IPS DF 6.9 (cell line): ENCODE measurements around the gene RAB27B.

Source experiments
- DNase-seq: peaks from one replicate; pipeline ENCODE4 v3.0.0-alpha.2; 2013; ENCODE audit warnings: low read depth, low spot score
- H3K27ac ChIP-seq: one replicate; pipeline ENCODE4 v1.5.1; 2013; ENCODE audit warnings: low read length, control low read depth
- H3K27me3 ChIP-seq: 2 replicates; pipeline ENCODE4 v1.6.1; 2013; ENCODE audit warnings: mild to moderate bottlenecking, low read length; ENCODE audit not compliant: control insufficient read depth, insufficient read depth
- H3K36me3 ChIP-seq: 2 replicates; pipeline ENCODE4 v1.6.1; 2013; ENCODE audit warnings: low read length; ENCODE audit not compliant: control insufficient read depth, insufficient read depth
- H3K4me1 ChIP-seq: 2 replicates; pipeline ENCODE4 v1.6.1; 2013; ENCODE audit warnings: low read length; ENCODE audit not compliant: control insufficient read depth, insufficient read depth
- H3K4me3 ChIP-seq: 2 replicates; pipeline ENCODE4 v1.5.1; 2013; ENCODE audit warnings: mild to moderate bottlenecking, low read length
- H3K9me3 ChIP-seq: 2 replicates; pipeline ENCODE4 v1.6.1; 2013; ENCODE audit warnings: low read length, inconsistent platforms; ENCODE audit not compliant: control insufficient read depth, insufficient read depth
- WGBS: extraction: QIAGEN DNeasy Blood & Tissue Kit; methylation state at CpG from one replicate; pipeline ENCODE4 v1.1.7; 2013; ENCODE audit warnings: mixed read lengths, missing lambda C conversion rate; ENCODE audit not compliant: insufficient read length, insufficient coverage; 5-methylcytosine and 5-hydroxymethylcytosine counted together

Gene RAB27B

GRCh38 chr18:54859667-54860421 is 31.6 kb downstream of the RAB27B start:
- DNase-seq = no peak
- H3K36me3 ChIP-seq = no peaks in the 10 kb centered on the region
- H3K4me3 ChIP-seq = no peak overlapping the region
- no CpG with 5 or more reads among the region's 9 CpGs for WGBS
- no peaks in the 10 kb centered on the region for H3K27me3 ChIP-seq
- H3K4me1 ChIP-seq = peaks cover 1% of the 10 kb centered on the region; the same call in 1 of the 2 replicates
- H3K9me3 ChIP-seq = no peaks in the 10 kb centered on the region
- H3K27ac ChIP-seq = no peak overlapping the region

- H3K4me3 ChIP-seq = no peak overlapping the region
- H3K27me3 ChIP-seq = no peaks in the 10 kb centered on the region
- H3K27ac ChIP-seq = no peak overlapping the region
- H3K9me3 ChIP-seq = no peaks in the 10 kb centered on the region
- WGBS = no CpG with 5 or more reads among the region's 1 CpG
- no peaks in the 10 kb centered on the region; the same call in 1 of the 2 replicates for H3K4me1 ChIP-seq
- no peak for DNase-seq
- H3K36me3 ChIP-seq = no peaks in the 10 kb centered on the region
These were observed 32.7 kb downstream of the RAB27B start for GRCh38 chr18:54860941-54861340.

GRCh38 chr18:54867131-54867530 is 38.9 kb downstream of the RAB27B start:
- Histone ChIP-seq H3K4me1 (no peaks in the 10 kb centered on the region), H3K27me3 (no peaks in the 10 kb centered on the region), H3K9me3 (no peaks in the 10 kb centered on the region), H3K27ac (no peak overlapping the region), H3K36me3 (no peaks in the 10 kb centered on the region), H3K4me3 (no peak overlapping the region)
- no peak for DNase-seq
- no CpG with 5 or more reads among the region's 5 CpGs for WGBS

DNA sequence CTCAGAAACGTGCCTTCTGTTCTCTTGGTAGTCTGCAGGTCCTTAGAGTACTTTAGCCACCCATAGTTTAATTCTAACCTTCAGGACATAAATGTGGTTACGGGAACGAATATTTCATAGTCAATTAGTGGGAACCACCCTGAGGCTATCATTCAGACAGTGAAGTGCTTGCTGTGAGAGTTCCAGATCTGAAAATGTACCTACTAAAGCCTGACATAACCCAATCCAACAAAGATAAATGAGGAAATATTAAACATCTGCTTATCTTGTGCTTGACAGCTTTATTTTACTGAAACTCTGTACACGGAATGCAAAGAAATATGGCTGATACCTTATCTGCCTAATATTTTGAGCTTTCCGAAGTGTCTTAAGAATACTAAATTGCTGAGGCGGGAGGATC is 43.0 kb downstream of the RAB27B start:
- Histone ChIP-seq H3K4me3 (no peak overlapping the region), H3K27ac (no peak overlapping the region), H3K9me3 (no peaks in the 10 kb centered on the region), H3K36me3 (no peaks in the 10 kb centered on the region), H3K4me1 (no peaks in the 10 kb centered on the region), H3K27me3 (no peaks in the 10 kb centered on the region)
- DNase-seq = no peak
- no CpG with 5 or more reads among the region's 6 CpGs for WGBS

DNA sequence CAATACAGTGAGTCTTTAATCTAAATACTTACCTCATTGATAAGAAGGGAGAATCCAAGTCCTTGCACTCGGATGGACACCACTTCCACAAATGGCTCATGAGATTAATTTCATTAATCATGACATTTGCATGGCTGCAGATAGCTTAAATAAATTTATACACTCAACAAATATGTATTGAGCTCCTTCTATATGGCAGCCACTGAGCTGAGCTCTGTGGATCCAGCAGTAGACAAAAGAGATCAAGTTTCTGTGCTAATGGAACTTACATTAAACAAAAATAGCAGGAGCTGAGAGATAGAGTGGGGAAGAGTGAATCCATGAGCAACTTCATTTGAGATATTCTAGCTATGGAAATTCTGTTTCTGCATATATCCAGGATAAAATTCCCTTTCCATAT is 44.4 kb downstream of the RAB27B start:
- Histone ChIP-seq H3K9me3 (no peaks in the 10 kb centered on the region), H3K27ac (no peak overlapping the region), H3K27me3 (no peaks in the 10 kb centered on the region), H3K4me3 (no peak overlapping the region), H3K4me1 (no peaks in the 10 kb centered on the region), H3K36me3 (no peaks in the 10 kb centered on the region)
- no CpG with 5 or more reads among the region's 1 CpG for WGBS
- no peak for DNase-seq

GRCh38 chr18:54873884-54874255 is 45.6 kb downstream of the RAB27B start:
- Histone ChIP-seq H3K27me3 (no peaks in the 10 kb centered on the region), H3K27ac (no peak overlapping the region), H3K36me3 (no peaks in the 10 kb centered on the region), H3K9me3 (no peaks in the 10 kb centered on the region), H3K4me3 (no peak overlapping the region), H3K4me1 (no peaks in the 10 kb centered on the region)
- no CpG with 5 or more reads among the region's 2 CpGs for WGBS
- no peak for DNase-seq

DNA sequence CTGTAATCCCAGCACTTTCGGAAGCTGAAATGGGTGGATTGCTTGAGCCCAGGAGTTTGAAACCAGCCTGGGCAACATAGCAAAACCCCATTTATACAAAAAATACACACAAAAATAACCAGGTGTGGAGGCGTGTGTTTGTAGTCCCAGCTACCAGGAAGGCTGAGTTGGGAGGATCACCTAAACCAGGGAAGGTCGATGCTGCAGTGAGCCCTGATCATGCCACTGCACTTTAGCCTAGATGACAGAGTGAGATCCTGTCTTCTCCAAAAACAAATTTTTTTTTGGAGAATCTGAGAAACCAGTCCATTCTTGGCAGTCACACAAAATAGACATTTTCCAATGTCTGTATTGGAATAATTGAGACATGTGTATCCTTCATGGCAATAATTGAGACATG is 46.8 kb downstream of the RAB27B start:
- WGBS = no CpG with 5 or more reads among the region's 3 CpGs

GRCh38 chr18:54877076-54877475 is 48.8 kb downstream of the RAB27B start:
- Histone ChIP-seq H3K27me3 (no peaks in the 10 kb centered on the region), H3K4me1 (no peaks in the 10 kb centered on the region), H3K36me3 (no peaks in the 10 kb centered on the region), H3K27ac (no peak overlapping the region), H3K9me3 (no peaks in the 10 kb centered on the region), H3K4me3 (no peak overlapping the region)
- DNase-seq = no peak
- no CpG with 5 or more reads among the region's 1 CpG for WGBS

More for the DNA sequence above, 46.8 kb downstream of the RAB27B start:
- Histone ChIP-seq H3K27me3 (no peaks in the 10 kb centered on the region), H3K9me3 (no peaks in the 10 kb centered on the region), H3K27ac (no peak overlapping the region), H3K36me3 (no peaks in the 10 kb centered on the region), H3K4me3 (no peak overlapping the region), H3K4me1 (no peaks in the 10 kb centered on the region)
- no peak for DNase-seq

DNA sequence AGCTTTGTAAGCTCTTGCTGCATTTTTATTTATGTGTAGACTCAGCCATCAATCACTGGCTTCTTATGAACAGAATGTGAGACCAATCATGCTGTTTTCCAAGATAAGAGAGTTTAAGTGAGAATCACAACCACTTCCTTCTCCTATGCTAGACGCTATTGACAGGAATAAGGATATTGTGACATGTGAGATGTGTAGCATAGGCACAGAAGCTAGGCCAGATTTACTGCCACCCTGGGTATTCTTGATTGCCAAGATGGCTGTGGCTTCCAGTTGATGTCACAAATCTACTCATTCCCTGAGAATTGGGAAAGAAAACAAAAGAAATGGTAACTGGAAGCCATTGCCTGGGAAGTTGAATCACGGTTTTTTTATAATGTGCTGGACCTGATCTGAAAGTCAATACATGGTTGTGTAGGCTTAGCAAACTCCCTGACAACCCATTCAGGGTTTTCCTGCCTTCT is 49.9 kb downstream of the RAB27B start:
- WGBS = no CpG with 5 or more reads among the region's 2 CpGs
- no peaks in the 10 kb centered on the region for H3K27me3 ChIP-seq
- no peak for DNase-seq

DNA sequence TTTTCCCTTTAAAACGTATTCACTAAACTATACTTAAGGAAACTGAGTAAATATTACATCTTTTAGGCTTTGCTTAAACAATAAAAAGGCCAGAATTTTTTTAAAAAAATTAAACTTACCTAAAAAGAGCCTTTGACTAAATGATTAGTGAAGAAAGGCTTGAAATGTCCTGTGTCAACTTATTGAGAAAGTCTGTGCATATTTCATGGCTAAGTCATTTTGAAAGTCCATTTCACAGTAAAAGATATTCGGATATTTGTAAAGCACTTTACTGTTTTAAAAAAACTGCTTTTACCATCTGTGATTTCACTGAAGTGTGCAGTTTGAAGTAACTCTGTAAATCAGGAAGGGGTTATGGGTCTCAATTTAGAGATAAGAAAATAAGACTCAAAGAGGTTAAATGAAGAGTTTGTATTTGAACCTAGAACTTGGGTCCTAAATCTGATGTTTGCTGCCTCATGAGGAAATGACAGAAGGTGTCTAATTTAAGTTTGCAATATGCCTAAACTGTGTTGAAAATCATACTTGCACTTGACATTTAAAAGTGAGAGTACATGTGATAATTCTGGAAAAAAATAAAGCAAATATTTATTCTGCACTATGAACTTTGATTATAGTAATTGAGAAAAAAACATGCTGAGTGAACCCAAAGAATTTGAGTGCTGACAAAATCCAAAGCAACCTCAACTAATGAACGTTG is 50.5 kb downstream of the RAB27B start:
- no peaks in the 10 kb centered on the region for H3K27me3 ChIP-seq
- no peak overlapping the region for H3K27ac ChIP-seq
- no peak overlapping the region for H3K4me3 ChIP-seq
- no peaks in the 10 kb centered on the region for H3K36me3 ChIP-seq
- no peak for DNase-seq
- no peaks in the 10 kb centered on the region for H3K9me3 ChIP-seq
- no peaks in the 10 kb centered on the region for H3K4me1 ChIP-seq
- WGBS = no CpG with 5 or more reads among the region's 3 CpGs

More for the DNA sequence above, 49.9 kb downstream of the RAB27B start:
- H3K27ac ChIP-seq = no peak overlapping the region
- no peaks in the 10 kb centered on the region for H3K36me3 ChIP-seq
- no peaks in the 10 kb centered on the region for H3K9me3 ChIP-seq
- H3K4me3 ChIP-seq = no peak overlapping the region
- no peaks in the 10 kb centered on the region for H3K4me1 ChIP-seq
